ENCODE data around the gene SLC16A12.
A peak's percentile ranks its signal among the peaks of the same experiment; 100 is the strongest.
"Not testable (repeated sequence)": the region's sequence is repeated elsewhere in the genome, so short reads cannot be mapped to it uniquely, and the experiment has no call there.

SLC16A12 gene

DNA sequence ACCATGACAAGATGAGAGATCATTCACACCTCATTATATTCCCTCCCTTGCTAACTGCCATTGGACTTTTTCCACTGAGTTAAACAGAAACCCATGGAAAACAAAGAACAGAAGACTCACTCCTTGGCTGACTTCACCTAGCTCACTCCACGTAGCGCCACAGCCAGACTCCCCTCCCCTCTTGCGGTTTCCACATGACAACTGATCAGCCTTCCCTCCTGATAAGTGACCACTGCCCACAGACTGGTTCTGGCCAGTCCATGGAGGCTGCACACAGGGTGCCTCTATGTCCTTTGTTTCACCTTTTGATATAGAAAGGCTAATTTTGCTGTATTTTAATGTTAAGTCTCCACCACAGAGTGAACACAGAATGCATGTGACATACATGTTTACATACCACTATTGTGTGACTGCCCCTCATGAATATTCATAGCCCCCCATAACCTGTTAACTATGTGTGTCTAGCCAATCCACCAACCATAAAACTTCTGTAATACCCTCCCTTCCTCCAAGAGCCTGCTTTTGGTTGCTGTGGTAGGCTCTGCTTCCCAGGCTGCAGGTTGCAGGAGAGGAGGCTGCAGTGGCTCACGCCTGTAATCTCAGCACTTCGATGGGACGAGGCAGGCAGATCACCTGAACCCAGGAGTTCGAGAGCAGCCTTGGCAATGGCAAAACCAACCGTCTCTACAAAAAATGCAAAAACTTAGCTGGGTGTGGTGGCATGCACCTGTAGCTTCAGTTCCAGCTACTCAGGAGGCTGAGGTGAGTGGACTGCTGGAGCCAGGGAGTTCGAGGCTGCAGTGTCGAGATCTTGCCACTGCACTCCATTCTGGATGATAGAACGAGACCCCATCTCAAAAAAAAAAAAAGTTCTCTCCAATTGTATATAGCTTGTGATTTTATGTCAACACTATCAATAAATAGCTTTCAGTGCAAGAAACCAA is 131.0 kb downstream of the SLC16A12 start:
- Histone ChIP-seq H3K9me3 (ENCODE audit: control insufficient read depth, insufficient read depth, low read length) (no peaks in the 10 kb centered on the region), H3K4me1 (ENCODE audit: insufficient read depth, low read length) (no peaks in the 10 kb centered on the region), H3K9ac (ENCODE audit: low read depth, low read length) (no peak overlapping the region), H3K36me3 (ENCODE audit: insufficient read depth, low read length) (no peaks in the 10 kb centered on the region)

DNA sequence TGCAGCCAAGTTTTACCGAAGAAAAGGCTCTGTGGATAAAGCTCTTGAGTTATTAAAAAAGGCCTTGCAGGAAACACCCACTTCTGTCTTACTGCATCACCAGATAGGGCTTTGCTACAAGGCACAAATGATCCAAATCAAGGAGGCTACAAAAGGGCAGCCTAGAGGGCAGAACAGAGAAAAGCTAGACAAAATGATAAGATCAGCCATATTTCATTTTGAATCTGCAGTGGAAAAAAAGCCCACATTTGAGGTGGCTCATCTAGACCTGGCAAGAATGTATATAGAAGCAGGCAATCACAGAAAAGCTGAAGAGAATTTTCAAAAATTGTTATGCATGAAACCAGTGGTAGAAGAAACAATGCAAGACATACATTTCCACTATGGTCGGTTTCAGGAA is 132.4 kb downstream of the SLC16A12 start:
- Histone ChIP-seq H3K9ac (ENCODE audit: low read depth, low read length) (no peak overlapping the region), H3K36me3 (ENCODE audit: insufficient read depth, low read length) (no peaks in the 10 kb centered on the region), H3K4me1 (ENCODE audit: insufficient read depth, low read length) (no peaks in the 10 kb centered on the region), H3K9me3 (ENCODE audit: control insufficient read depth, insufficient read depth, low read length) (peaks cover 6% of the 10 kb centered on the region; the same call in 1 of the 2 replicates)

DNA sequence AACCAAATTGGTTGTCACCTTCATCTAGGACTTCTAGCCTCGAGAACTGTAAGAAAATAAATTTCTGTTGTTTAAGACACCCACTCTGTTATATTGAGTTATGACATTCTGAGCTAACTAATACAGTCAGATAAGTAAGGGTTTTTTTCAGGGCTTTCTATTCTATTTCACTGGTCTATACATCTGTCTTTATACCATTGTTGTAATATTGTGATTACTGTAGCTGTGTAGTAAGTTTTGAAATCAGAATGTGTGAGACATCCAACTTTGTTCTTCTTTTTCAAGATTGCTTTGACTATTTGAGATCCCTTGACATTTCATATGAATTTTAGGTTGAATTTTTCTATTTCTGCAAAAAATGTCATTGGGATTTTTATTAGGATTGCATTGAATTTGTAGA is 135.4 kb downstream of the SLC16A12 start:
- H3K9me3 ChIP-seq (ENCODE audit: control insufficient read depth, insufficient read depth, low read length), result peaks cover 9% of the 10 kb centered on the region; the same call in 1 of the 2 replicates
- H3K36me3 ChIP-seq (ENCODE audit: insufficient read depth, low read length), result no peaks in the 10 kb centered on the region
- no peaks in the 10 kb centered on the region for H3K4me1 ChIP-seq (ENCODE audit: insufficient read depth, low read length)
- no peak overlapping the region for H3K9ac ChIP-seq (ENCODE audit: low read depth, low read length)

DNA sequence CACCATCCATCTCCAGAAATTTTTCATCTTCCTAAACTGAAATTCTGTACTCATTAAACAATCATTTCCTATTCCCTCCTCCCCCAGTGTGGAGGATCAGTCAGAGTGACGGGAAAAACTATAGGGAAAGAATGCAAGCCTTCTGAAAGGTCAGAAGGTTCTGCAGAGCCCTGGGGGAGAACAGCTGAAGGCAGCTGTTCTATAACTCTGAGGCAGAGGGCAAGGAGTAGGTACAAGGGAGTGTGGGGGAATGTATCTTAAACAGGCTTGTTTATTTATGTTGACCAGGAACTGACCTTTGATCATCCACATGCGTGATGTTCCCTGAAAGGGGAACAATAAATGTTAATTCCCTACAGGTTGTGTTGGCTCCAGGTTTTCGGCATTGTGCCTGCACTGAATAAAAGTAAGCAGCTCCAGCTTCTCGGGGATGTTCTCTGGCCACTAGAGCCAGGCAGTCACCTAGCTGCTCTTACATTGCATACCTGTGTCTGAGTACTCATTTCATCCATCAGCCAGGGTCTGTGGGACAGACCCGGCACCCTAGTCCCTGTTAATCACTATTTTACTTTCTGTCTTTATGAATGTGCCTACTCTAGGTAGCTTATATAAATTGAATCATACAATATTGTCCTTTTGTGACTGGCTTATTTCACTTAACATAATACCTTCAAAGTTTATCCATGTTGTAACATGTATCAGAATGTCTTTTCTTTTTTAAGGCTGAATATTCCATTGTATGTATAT is 137.2 kb downstream of the SLC16A12 start:
- H3K36me3 ChIP-seq (ENCODE audit: insufficient read depth, low read length), result no peaks in the 10 kb centered on the region
- H3K4me1 ChIP-seq (ENCODE audit: insufficient read depth, low read length), result peaks cover under 1% of the 10 kb centered on the region; the same call in 1 of the 2 replicates
- H3K9ac ChIP-seq (ENCODE audit: low read depth, low read length), result no peak overlapping the region
- peaks cover 9% of the 10 kb centered on the region; the same call in 1 of the 2 replicates for H3K9me3 ChIP-seq (ENCODE audit: control insufficient read depth, insufficient read depth, low read length)

DNA sequence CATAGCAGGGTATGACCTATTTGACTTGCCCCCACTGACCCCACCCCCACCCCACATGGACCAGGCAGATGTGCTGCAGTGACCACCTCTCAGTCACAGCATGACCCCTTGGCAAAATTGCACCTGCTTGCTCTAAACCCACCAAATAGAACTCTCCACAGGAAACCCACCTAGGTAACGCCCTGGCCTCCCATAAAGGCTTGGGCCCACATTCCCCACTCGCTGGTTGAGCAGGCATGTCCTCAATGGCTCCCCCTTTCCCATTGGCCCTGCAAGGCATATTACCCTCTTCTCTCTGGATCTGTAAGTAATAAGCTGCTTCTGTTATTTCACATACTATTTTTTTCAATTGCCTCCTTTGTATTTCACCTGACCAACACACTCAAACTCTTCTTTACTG is 140.3 kb downstream of the SLC16A12 start:
- no peak overlapping the region for H3K9ac ChIP-seq (ENCODE audit: low read depth, low read length)
- H3K36me3 ChIP-seq (ENCODE audit: insufficient read depth, low read length), result no peaks in the 10 kb centered on the region
- peaks cover 7% of the 10 kb centered on the region for H3K4me1 ChIP-seq (ENCODE audit: insufficient read depth, low read length)
- peaks cover 9% of the 10 kb centered on the region; the same call in 1 of the 2 replicates for H3K9me3 ChIP-seq (ENCODE audit: control insufficient read depth, insufficient read depth, low read length)

DNA sequence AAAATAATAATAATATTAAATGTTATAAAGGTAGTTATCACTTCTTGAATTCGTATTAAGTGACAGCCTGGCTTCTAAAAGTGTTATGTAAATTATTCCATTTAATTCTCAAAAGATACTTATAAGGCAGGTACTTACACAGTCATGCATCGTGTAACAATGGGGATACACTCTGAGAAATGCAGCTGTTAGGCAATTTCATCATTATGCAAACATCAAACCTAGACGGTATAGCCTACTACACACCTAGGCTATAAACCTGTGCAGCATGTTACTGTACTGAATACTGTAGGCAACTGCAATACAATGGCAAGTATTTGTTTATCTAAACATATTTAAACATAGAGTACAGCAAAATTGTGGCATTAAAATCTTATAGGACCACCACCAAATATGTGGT is 141.5 kb downstream of the SLC16A12 start:
- peaks cover 9% of the 10 kb centered on the region; the same call in 1 of the 2 replicates for H3K9me3 ChIP-seq (ENCODE audit: control insufficient read depth, insufficient read depth, low read length)
- no peak overlapping the region for H3K9ac ChIP-seq (ENCODE audit: low read depth, low read length)
- no peaks in the 10 kb centered on the region for H3K36me3 ChIP-seq (ENCODE audit: insufficient read depth, low read length)
- peaks cover 7% of the 10 kb centered on the region for H3K4me1 ChIP-seq (ENCODE audit: insufficient read depth, low read length)

DNA sequence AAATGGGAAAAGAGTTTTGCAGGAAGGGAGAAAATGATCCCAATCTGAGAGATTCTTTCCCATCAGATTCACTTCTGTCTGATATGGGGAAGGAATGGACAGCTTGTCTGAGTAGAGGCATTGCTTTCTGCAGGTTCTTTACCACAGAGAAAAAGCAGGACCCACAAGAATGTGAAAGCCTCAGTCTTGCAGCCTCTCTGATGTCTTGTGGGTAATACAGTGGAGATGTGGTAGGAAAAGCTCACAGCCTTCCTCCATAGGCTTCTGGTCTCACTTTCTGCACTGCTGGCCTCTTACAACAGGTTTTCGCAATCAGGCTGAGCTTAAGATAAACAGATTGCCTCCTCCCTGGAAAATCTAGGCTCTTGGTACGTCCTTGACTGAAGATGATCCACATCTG is 142.4 kb downstream of the SLC16A12 start:
- H3K9ac ChIP-seq (ENCODE audit: low read depth, low read length), result peak overlapping the region; percentile 83; the same call in 1 of the 2 replicates
- peaks cover 7% of the 10 kb centered on the region for H3K4me1 ChIP-seq (ENCODE audit: insufficient read depth, low read length)
- H3K36me3 ChIP-seq (ENCODE audit: insufficient read depth, low read length), result no peaks in the 10 kb centered on the region
- 0 out of 2 replicates have a peak, but pooled peaks cover 2% of the 10 kb centered on the region for H3K9me3 ChIP-seq (ENCODE audit: control insufficient read depth, insufficient read depth, low read length)

DNA sequence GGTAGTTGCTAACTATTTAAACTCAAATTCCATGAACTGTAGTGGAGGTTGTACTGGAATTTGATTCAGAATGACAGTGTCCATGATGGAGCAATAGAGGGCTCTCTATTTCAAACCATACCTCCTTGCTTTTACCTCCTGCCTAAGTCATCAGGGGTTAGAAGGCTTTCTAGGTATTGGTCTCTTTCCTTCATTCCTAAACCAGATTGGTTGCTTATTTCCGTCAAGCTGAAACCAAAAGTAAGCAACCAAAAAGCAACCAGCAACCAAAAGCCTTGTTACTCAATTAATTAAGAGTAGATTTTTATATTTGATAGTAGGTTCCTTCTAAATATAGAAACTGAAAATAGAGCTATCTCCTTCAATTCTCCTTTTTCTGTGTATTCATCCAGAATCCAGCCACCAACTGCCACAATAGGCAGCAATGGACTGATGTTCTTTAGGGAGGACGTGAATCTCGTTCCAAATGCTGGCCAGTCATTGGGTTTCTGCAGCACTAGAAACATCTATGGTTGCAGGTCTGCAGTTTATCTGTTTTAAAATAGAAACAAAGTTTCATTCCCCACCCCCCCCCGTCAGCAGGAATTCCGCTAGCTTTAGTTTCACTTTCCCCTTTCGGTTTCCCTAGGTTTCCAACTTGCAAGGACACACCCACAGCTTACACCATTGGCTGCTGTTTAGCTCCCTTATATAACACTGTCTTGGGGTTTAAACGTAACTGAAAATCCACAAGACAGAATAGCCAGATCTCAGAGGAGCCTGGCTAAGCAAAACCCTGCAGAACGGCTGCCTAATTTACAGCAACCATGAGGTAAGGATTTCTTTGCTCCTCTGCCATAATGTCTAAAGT is 143.3 kb downstream of the SLC16A12 start, which contains the start of gene IFIT1:
TSS of gene IFIT1 (plus strand) at position 717 of the 850 bp plus-strand sequence. CDS start at position 807, 90 bp downstream.
- H3K4me1 ChIP-seq (ENCODE audit: insufficient read depth, low read length), result peaks cover 7% of the 10 kb centered on the region
- H3K9ac ChIP-seq (ENCODE audit: low read depth, low read length), result peak within 1 kb of the TSS; percentile 83
- no peaks in the 10 kb centered on the region for H3K9me3 ChIP-seq (ENCODE audit: control insufficient read depth, insufficient read depth, low read length)
- H3K36me3 ChIP-seq (ENCODE audit: insufficient read depth, low read length), result no peaks in the 10 kb centered on the region

DNA sequence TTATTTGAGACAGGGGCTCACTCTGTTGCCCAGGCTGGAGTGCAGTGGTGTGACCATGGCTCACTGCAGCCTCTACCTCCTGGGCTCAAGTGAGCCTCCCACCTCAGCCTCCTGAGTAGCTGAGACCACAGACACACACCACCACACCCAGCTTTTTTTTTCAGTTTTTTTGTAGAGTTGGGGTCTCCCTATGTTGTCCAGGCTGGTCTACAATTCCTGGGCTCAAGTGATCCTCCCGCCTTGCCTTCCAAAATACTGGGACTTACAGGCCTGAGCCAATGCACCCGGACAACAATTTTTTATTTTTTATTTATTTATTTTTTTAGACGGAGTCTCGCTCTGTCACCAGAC is 144.2 kb downstream of the SLC16A12 start:
- not testable (repeated sequence) for H3K4me1 ChIP-seq (ENCODE audit: insufficient read depth, low read length); H3K9me3 ChIP-seq (ENCODE audit: control insufficient read depth, insufficient read depth, low read length); H3K36me3 ChIP-seq (ENCODE audit: insufficient read depth, low read length); H3K9ac ChIP-seq (ENCODE audit: low read depth, low read length)

DNA sequence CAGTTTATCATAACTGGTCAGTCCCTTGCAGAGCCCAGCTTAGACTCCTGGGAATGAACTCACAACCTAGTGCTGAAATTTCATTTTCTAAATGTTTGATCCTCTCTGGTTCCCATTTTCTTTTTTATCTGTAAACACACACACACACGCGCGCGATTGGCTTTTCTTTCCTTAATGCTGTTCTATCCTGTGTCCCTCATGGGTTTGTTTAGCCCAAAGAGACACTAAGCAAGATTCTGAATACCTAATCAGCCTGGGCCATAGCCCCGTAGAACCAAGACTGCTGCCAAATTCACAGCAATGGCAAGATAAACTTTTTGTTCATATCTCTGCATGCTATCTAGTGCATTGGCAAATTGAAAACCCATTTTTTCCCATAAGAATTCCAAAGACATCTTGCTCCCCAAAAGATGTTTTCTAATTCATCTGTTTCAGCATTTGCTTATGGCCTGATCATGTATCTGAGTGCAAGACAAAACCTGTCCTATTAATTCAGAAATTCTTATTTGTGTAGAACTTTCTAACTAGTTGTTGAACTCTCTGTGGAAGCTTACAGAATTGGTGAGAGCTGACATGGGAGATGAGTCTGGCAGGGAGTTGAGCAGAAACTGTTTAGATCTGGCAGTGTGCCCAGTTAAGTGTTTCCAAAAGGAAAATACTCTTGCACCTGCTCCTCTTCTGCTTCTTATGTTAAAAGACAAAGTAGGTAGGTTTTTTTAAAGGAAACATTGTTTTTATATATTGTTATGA is 144.7 kb downstream of the SLC16A12 start:
- Histone ChIP-seq H3K4me1 (ENCODE audit: insufficient read depth, low read length) (peaks cover 7% of the 10 kb centered on the region), H3K36me3 (ENCODE audit: insufficient read depth, low read length) (no peaks in the 10 kb centered on the region), H3K9me3 (ENCODE audit: control insufficient read depth, insufficient read depth, low read length) (no peaks in the 10 kb centered on the region), H3K9ac (ENCODE audit: low read depth, low read length) (no peak overlapping the region)

DNA sequence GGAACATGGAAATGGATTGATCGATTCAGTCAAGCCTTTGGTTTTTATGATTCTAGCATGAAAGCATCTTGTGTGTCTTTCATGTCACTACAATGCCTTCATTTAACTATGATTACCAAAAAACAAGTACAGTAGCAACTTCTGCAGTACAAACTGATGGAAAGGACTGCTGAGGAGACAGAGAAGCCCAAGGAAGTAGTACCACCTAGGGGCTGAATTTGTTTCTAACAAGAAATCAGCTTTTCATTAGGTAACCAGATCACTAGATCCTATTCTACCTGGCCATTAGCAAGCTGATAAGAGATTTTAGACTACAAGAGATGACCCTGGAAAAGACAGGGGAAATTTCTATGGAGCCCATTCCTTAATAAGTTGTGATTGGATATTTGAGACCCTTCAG is 146.1 kb downstream of the SLC16A12 start:
- Histone ChIP-seq H3K36me3 (ENCODE audit: insufficient read depth, low read length) (no peaks in the 10 kb centered on the region), H3K9ac (ENCODE audit: low read depth, low read length) (no peak overlapping the region), H3K4me1 (ENCODE audit: insufficient read depth, low read length) (peaks cover 7% of the 10 kb centered on the region), H3K9me3 (ENCODE audit: control insufficient read depth, insufficient read depth, low read length) (no peaks in the 10 kb centered on the region)

DNA sequence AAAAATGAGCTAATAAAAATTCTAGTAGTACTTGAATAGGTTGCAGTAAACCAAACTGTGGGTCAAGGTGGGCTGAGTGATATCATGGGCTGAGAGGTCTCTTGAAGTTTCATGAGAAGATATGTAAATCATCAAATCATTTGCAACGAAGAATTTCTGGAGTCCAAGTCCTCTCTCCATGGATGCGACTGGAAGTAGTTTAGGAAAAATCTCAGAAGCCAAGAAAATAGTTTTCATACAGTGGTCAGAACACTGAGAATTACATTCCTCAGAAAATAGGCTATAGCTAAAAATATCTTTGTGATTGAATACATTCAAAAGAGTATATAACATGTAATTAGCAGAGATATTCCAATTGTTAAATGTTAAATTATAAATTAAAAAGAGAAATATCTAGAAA is 146.6 kb downstream of the SLC16A12 start:
- Histone ChIP-seq H3K4me1 (ENCODE audit: insufficient read depth, low read length) (peaks cover 7% of the 10 kb centered on the region), H3K36me3 (ENCODE audit: insufficient read depth, low read length) (no peaks in the 10 kb centered on the region), H3K9ac (ENCODE audit: low read depth, low read length) (no peak overlapping the region), H3K9me3 (ENCODE audit: control insufficient read depth, insufficient read depth, low read length) (no peaks in the 10 kb centered on the region)

DNA sequence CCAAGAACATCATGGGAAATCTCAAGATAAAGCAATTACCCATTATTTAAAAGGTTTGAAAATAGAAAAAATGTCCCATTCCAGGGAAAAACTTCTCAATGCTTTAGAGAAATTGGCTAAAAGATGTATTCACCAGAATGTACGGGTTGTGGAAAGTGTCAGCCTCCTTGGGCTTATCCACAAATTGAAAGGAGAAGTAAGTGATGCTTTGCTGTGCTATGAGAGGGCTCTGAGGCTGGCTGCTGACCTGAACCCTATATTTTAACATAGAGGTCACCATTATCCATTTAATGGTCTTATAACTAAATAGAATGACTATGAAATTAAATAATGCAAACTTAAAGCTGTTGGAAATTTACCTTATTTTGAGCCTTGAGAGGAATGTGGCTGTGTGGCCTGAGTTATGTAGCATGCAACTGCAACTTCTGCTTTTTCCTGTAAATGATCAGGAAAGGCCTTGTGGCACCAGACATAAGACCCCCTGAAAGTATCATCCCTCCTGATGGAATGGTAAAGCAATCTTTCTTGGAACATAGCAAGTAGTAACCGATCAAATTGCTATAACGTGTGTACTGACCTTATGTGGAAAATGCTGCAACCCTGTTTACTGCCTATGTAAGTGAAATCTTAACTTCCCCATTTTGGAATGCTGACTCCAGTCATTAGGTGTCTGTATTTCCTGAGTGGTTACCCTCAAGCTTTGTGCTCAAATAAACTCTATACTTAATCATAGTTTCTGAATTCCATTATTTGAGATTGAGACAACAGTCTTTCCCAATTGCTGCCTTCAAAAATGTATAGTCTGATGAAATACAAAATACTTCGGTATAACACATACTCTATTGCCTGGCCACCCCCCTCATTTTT is 150.7 kb downstream of the SLC16A12 start:
- Histone ChIP-seq H3K36me3 (ENCODE audit: insufficient read depth, low read length) (no peaks in the 10 kb centered on the region), H3K9ac (ENCODE audit: low read depth, low read length) (no peak overlapping the region), H3K4me1 (ENCODE audit: insufficient read depth, low read length) (no peaks in the 10 kb centered on the region)

More for the DNA sequence above, 150.7 kb downstream of the SLC16A12 start:
- H3K9me3 ChIP-seq (ENCODE audit: control insufficient read depth, insufficient read depth, low read length), result no peaks in the 10 kb centered on the region

Measured in ES-I3 (cell line).